WTC11 (cell line): ENCODE data around the gene HEBP1. TPM values are rescaled to one million over a fixed set of nuclear protein-coding genes. Genes with fewer than 3 reads are reported as not detected.

ENCODE experiments used
- ATAC-seq: fragments of 200-7000 bp; cut with Tn5 transposase; 2 replicates; pipeline ENCODE4 v1.10.0; 2021; ENCODE audit warnings: mild to moderate bottlenecking, moderate library complexity
- CTCF ChIA-PET: fragments of 300-600 bp; sonication (Branson Sonifier 250); formaldehyde crosslinking; loops from one replicate; lab custom pipeline; 2021; ENCODE audit warnings: antibody characterized with exemption; lab: Charles Lee
- POLR2A ChIA-PET: fragments of 350-600 bp; sonication (Branson Sonifier 250); formaldehyde crosslinking; loops from one replicate; lab custom pipeline; 2021; ENCODE audit warnings: antibody characterized with exemption; lab: Charles Lee
- DNase-seq: peaks from one replicate; pipeline ENCODE4 v3.0.0; 2021; ENCODE audit warnings: low spot score
- H3K27ac Mint-ChIP-seq: 2 replicates; pipeline ENCODE4 v1.8.0; 2021; ENCODE audit warnings: mixed read lengths
- H3K27me3 Mint-ChIP-seq: 2 replicates; pipeline ENCODE4 v1.8.0; 2021; ENCODE audit warnings: low read depth, mild to moderate bottlenecking, moderate library complexity, mixed read lengths
- H3K36me3 Mint-ChIP-seq: 2 replicates; pipeline ENCODE4 v1.8.0; 2021; ENCODE audit warnings: mixed read lengths
- H3K4me1 Mint-ChIP-seq: 2 replicates; pipeline ENCODE4 v1.8.0; 2022; ENCODE audit warnings: mixed read lengths
- H3K4me3 Mint-ChIP-seq: 2 replicates; pipeline ENCODE4 v1.8.0; 2021; ENCODE audit warnings: mild to moderate bottlenecking, moderate library complexity, mixed read lengths
- H3K9me3 Mint-ChIP-seq: 2 replicates; pipeline ENCODE4 v1.8.0; 2021; ENCODE audit warnings: mixed read lengths
- ELF4 ChIP-seq: sonication (generic); formaldehyde crosslinking; IDR thresholded peaks from 2 replicates; pipeline ENCODE4 v1.8.1; 2022; ENCODE audit warnings: low read depth, mild to moderate bottlenecking, moderate library complexity, missing genetic modification reagents
- GTF2I ChIP-seq: fragments of 250-450 bp; sonication (Bioruptor Pico); conservative IDR thresholded peaks from 2 replicates; pipeline ENCODE4 v1.4.0; 2021; ENCODE audit warnings: mild to moderate bottlenecking
- NFYB ChIP-seq: sonication (generic); formaldehyde crosslinking; conservative IDR thresholded peaks from 2 replicates; pipeline ENCODE4 v1.8.0; 2022; ENCODE audit warnings: low read depth, missing genetic modification reagents
- RORB ChIP-seq: fragments of 250-450 bp; sonication (Bioruptor Pico); IDR thresholded peaks from 2 replicates; pipeline ENCODE4 v1.9.0; 2021; ENCODE audit warnings: mild to moderate bottlenecking
- TP53 ChIP-seq: sonication (generic); formaldehyde crosslinking; IDR thresholded peaks from 2 replicates; pipeline ENCODE4 v1.8.1; 2023; ENCODE audit warnings: mild to moderate bottlenecking, missing genetic modification reagents
- ZNF121 ChIP-seq: sonication (generic); formaldehyde crosslinking; IDR thresholded peaks from 2 replicates; pipeline ENCODE4 v1.8.0; 2023; ENCODE audit warnings: missing genetic modification reagents
- ZNF219 ChIP-seq: sonication (generic); formaldehyde crosslinking; IDR thresholded peaks from 2 replicates; pipeline ENCODE4 v1.8.0; 2023; ENCODE audit warnings: missing genetic modification reagents, mild to moderate bottlenecking, borderline replicate concordance
- ZNF423 ChIP-seq: fragments of 250-450 bp; sonication (Bioruptor Pico); IDR thresholded peaks from 2 replicates; pipeline ENCODE4 v2.1.2; 2022; ENCODE audit warnings: mild to moderate bottlenecking, moderate library complexity
- total RNA-seq: library from RNA; stranded (reverse); gene quantifications from 3 replicates; pipeline ENCODE4 v1.2.3, GENCODE V29; 2021
- TF ChIP-seq, protein P1 (sequence below): fragments of 250-450 bp; sonication (Bioruptor Pico); IDR thresholded peaks from 2 replicates; pipeline ENCODE4 v1.9.0; 2021; ENCODE audit warnings: mild to moderate bottlenecking
- TF ChIP-seq, protein P2 (sequence below): sonication (generic); formaldehyde crosslinking; IDR thresholded peaks from 2 replicates; pipeline ENCODE4 v1.8.1; 2022; ENCODE audit warnings: missing genetic modification reagents, borderline replicate concordance
- TF ChIP-seq, protein P3 (sequence below): fragments of 250-450 bp; sonication (Bioruptor Pico); IDR thresholded peaks from 2 replicates; pipeline ENCODE4 v1.8.0; 2021; ENCODE audit warnings: mild to moderate bottlenecking
- TF ChIP-seq, protein P4 (sequence below): sonication (generic); formaldehyde crosslinking; IDR thresholded peaks from 2 replicates; pipeline ENCODE4 v1.8.1; 2022; ENCODE audit warnings: low read depth, missing genetic modification reagents, borderline replicate concordance
- TF ChIP-seq, protein P5 (sequence below): sonication (generic); formaldehyde crosslinking; IDR thresholded peaks from 2 replicates; pipeline ENCODE4 v1.8.1; 2023; ENCODE audit warnings: mild to moderate bottlenecking, missing genetic modification reagents
- TF ChIP-seq, protein P6 (sequence below): sonication (generic); formaldehyde crosslinking; IDR thresholded peaks from 2 replicates; pipeline ENCODE4 v1.8.1; 2023; ENCODE audit warnings: mild to moderate bottlenecking, missing genetic modification reagents, moderate library complexity
- TF ChIP-seq, protein P7 (sequence below): fragments of 250-450 bp; sonication (Bioruptor Pico); conservative IDR thresholded peaks from 2 replicates; pipeline ENCODE4 v1.9.0; 2021; ENCODE audit warnings: mild to moderate bottlenecking
- TF ChIP-seq, protein P8 (sequence below): sonication (generic); formaldehyde crosslinking; IDR thresholded peaks from 2 replicates; pipeline ENCODE4 v1.8.0; 2022; ENCODE audit warnings: mild to moderate bottlenecking, missing genetic modification reagents

The HEBP1 gene
- total RNA-seq, 1 experiment from 2014 or later: 61.8 TPM

DNA sequence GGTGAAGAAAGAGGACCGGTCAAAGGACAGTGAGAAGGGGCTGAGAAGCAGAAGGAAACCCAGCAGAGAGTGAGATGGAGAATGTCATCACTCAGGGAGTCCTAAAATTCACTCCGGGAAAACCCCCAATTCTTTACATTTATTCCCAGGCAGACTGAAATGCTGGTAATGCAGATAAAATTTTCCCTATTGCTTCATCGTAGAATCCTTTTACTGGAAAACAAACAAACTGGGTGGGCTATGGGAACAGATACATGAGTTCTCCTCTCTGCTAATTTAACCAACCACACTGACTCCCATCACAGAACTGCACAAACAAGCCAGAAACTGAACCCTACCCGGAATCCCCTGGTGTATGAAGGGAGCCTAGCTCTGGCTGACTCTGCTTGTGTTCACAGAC is 20.9 kb downstream of the HEBP1 start:
- no peak for DNase-seq
- H3K4me1 Mint-ChIP-seq: peaks cover 7% of the 10 kb centered on the region
- TF ChIP-seq, protein P1, sequence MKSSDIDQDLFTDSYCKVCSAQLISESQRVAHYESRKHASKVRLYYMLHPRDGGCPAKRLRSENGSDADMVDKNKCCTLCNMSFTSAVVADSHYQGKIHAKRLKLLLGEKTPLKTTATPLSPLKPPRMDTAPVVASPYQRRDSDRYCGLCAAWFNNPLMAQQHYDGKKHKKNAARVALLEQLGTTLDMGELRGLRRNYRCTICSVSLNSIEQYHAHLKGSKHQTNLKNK (CRISPR knock-in tag): no peak
- no peak overlapping the region for H3K27ac Mint-ChIP-seq
- CTCF ChIA-PET: interaction anchor here (1.2 to 1.5 kb wide), 2 partner anchors 45 to 63 kb away, joined by 3 to 4 read pairs; no protein-coding TSS in a partner anchor
- POLR2A ChIA-PET: no interaction called here
- H3K27me3 Mint-ChIP-seq: peaks cover 3% of the 10 kb centered on the region; the same call in 1 of the 2 replicates
- H3K36me3 Mint-ChIP-seq: peaks cover 32% of the 10 kb centered on the region
- H3K9me3 Mint-ChIP-seq: peaks cover 4% of the 10 kb centered on the region
- no peak for ATAC-seq
- H3K4me3 Mint-ChIP-seq: no peak overlapping the region

DNA sequence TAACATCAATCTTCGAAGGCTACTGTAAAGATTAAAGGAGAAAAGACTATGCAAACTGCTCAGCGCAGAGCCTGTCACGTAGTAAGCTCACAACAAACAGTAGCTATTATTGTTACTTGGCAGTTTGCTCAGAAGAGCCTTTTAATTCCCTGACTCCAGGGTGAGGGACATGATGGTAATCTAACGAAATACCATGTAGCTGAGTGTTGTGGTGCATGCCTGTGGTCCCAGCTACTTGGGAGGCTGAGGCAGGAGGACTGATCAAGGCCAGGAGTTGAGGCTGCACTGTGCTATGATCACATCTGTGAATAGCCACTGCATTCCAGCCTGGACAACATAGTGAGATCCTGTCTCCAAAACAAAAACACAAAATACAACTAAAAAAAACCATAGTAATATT is 22.8 kb downstream of the HEBP1 start:
- POLR2A ChIA-PET: interaction anchor here (1.3 kb wide), 1 partner anchor 13 kb away, joined by 3 read pairs; no protein-coding TSS in a partner anchor
- CTCF ChIA-PET: interaction anchor here (0.9 to 1.9 kb wide), 3 partner anchors 9 to 234 kb away, joined by 3 to 22 read pairs (median 3); no protein-coding TSS in a partner anchor
- Mint-ChIP-seq H3K4me1 (no peaks in the 10 kb centered on the region), H3K9me3 (peaks cover 18% of the 10 kb centered on the region), H3K27me3 (peaks cover 3% of the 10 kb centered on the region; the same call in 1 of the 2 replicates), H3K36me3 (peaks cover 43% of the 10 kb centered on the region), H3K4me3 (no peak overlapping the region), H3K27ac (no peak overlapping the region)
- TF ChIP-seq GTF2I: no peak
- 0 out of 2 replicates have a peak, but pooled peaks have one; percentile 13 for TF ChIP-seq ZNF121 (CRISPR knock-in tag)
- DNase-seq (no peak), ATAC-seq (no peak)

DNA sequence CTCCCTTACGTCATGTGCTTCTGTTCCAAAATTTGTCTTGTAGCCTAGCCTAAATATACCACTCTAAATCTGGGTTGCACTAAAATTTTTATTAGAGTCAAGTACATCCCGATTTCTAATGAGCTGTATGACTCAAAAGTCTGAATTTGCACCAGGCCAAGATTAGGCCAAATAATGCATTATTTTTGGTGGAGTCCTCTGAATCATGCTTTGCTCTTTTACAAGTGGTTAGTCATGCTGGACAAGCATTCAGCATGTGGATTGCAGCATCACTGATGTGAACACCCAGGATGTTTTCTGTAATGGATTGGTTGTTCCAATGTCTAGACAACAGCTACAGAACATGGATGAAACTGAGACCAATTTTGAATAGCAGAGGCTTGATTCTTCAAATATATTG is 23.7 kb downstream of the HEBP1 start:
- H3K4me1 Mint-ChIP-seq: no peaks in the 10 kb centered on the region
- ChIA-PET POLR2A (interaction anchor here (0.6 to 1.3 kb wide), 6 partner anchors 12 to 1814 kb away, joined by 3 to 7 read pairs (median 4); no protein-coding TSS in a partner anchor), CTCF (interaction anchor here (0.5 to 3.0 kb wide), 51 partner anchors 8 to 315 kb away, joined by 3 to 33 read pairs (median 5); partner anchors contain the start of gene GPRC5A)
- H3K36me3 Mint-ChIP-seq: peaks cover 52% of the 10 kb centered on the region
- ATAC-seq (no peak), DNase-seq (no peak)
- no peak overlapping the region for H3K4me3 Mint-ChIP-seq
- H3K9me3 Mint-ChIP-seq: peaks cover 20% of the 10 kb centered on the region
- TF ChIP-seq, protein P2, sequence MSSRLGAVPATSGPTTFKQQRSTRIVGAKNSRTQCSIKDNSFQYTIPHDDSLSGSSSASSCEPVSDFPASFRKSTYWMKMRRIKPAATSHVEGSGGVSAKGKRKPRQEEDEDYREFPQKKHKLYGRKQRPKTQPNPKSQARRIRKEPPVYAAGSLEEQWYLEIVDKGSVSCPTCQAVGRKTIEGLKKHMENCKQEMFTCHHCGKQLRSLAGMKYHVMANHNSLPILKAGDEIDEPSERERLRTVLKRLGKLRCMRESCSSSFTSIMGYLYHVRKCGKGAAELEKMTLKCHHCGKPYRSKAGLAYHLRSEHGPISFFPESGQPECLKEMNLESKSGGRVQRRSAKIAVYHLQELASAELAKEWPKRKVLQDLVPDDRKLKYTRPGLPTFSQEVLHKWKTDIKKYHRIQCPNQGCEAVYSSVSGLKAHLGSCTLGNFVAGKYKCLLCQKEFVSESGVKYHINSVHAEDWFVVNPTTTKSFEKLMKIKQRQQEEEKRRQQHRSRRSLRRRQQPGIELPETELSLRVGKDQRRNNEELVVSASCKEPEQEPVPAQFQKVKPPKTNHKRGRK (CRISPR knock-in tag): no peak
- TF ChIP-seq, protein P3, sequence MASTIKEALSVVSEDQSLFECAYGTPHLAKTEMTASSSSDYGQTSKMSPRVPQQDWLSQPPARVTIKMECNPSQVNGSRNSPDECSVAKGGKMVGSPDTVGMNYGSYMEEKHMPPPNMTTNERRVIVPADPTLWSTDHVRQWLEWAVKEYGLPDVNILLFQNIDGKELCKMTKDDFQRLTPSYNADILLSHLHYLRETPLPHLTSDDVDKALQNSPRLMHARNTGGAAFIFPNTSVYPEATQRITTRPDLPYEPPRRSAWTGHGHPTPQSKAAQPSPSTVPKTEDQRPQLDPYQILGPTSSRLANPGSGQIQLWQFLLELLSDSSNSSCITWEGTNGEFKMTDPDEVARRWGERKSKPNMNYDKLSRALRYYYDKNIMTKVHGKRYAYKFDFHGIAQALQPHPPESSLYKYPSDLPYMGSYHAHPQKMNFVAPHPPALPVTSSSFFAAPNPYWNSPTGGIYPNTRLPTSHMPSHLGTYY: no peak
- TF ChIP-seq, protein P4, sequence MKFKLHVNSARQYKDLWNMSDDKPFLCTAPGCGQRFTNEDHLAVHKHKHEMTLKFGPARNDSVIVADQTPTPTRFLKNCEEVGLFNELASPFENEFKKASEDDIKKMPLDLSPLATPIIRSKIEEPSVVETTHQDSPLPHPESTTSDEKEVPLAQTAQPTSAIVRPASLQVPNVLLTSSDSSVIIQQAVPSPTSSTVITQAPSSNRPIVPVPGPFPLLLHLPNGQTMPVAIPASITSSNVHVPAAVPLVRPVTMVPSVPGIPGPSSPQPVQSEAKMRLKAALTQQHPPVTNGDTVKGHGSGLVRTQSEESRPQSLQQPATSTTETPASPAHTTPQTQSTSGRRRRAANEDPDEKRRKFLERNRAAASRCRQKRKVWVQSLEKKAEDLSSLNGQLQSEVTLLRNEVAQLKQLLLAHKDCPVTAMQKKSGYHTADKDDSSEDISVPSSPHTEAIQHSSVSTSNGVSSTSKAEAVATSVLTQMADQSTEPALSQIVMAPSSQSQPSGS (CRISPR knock-in tag): no peak
- TF ChIP-seq RORB: no peak
- TF ChIP-seq ELF4 (CRISPR knock-in tag): no peak
- no peak for TF ChIP-seq ZNF423
- TF ChIP-seq, protein P5, sequence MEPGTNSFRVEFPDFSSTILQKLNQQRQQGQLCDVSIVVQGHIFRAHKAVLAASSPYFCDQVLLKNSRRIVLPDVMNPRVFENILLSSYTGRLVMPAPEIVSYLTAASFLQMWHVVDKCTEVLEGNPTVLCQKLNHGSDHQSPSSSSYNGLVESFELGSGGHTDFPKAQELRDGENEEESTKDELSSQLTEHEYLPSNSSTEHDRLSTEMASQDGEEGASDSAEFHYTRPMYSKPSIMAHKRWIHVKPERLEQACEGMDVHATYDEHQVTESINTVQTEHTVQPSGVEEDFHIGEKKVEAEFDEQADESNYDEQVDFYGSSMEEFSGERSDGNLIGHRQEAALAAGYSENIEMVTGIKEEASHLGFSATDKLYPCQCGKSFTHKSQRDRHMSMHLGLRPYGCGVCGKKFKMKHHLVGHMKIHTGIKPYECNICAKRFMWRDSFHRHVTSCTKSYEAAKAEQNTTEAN (CRISPR knock-in tag): no peak
- TF ChIP-seq, protein P6, sequence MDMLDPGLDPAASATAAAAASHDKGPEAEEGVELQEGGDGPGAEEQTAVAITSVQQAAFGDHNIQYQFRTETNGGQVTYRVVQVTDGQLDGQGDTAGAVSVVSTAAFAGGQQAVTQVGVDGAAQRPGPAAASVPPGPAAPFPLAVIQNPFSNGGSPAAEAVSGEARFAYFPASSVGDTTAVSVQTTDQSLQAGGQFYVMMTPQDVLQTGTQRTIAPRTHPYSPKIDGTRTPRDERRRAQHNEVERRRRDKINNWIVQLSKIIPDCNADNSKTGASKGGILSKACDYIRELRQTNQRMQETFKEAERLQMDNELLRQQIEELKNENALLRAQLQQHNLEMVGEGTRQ: no peak
- TF ChIP-seq, protein P7, sequence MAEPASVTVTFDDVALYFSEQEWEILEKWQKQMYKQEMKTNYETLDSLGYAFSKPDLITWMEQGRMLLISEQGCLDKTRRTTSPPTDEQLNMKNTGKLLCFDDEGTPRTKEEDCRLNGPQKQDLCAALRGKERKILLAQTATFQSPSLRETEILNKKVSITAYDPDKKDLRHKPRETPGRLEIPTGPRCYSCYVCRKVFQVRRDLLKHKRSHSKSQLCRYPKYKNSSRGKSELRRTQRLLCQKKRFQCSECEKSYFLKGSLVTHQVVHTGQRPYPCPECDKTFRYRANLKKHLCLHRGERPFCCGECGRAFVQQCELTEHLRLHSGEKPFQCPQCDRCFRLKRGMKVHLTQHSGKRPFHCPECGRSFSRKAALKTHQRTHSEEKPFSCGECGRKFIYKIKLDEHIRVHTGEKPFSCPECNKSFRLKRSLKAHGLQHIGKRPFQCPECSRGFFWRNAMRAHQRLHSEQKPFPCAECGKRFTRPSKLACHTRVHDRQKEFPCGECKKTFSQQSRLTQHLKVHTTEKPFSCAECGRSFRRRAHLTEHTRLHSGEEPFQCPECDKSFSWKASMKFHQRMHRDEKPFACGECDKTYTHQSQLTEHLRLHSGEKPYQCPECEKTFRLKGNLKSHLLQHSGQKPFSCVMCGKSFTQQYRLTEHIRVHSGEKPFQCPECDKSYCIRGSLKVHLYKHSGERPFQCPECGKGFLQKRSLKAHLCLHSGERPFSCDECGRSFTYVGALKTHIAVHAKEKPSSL (CRISPR knock-in tag): no peak
- TF ChIP-seq, protein P8, sequence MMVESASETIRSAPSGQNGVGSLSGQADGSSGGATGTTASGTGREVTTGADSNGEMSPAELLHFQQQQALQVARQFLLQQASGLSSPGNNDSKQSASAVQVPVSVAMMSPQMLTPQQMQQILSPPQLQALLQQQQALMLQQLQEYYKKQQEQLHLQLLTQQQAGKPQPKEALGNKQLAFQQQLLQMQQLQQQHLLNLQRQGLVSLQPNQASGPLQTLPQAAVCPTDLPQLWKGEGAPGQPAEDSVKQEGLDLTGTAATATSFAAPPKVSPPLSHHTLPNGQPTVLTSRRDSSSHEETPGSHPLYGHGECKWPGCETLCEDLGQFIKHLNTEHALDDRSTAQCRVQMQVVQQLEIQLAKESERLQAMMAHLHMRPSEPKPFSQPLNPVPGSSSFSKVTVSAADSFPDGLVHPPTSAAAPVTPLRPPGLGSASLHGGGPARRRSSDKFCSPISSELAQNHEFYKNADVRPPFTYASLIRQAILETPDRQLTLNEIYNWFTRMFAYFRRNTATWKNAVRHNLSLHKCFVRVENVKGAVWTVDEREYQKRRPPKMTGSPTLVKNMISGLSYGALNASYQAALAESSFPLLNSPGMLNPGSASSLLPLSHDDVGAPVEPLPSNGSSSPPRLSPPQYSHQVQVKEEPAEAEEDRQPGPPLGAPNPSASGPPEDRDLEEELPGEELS: no peak
- TF ChIP-seq TP53 (CRISPR knock-in tag): no peak
- no peak for TF ChIP-seq NFYB (CRISPR knock-in tag)
- no peak for TF ChIP-seq ZNF219 (CRISPR knock-in tag)
- peaks cover 3% of the 10 kb centered on the region; the same call in 1 of the 2 replicates for H3K27me3 Mint-ChIP-seq
- H3K27ac Mint-ChIP-seq: 0 out of 2 replicates have a peak overlapping the region, but pooled peaks have one; percentile 16
